ENCODE measurements around the gene GSG1L.

The GSG1L gene

DNA sequence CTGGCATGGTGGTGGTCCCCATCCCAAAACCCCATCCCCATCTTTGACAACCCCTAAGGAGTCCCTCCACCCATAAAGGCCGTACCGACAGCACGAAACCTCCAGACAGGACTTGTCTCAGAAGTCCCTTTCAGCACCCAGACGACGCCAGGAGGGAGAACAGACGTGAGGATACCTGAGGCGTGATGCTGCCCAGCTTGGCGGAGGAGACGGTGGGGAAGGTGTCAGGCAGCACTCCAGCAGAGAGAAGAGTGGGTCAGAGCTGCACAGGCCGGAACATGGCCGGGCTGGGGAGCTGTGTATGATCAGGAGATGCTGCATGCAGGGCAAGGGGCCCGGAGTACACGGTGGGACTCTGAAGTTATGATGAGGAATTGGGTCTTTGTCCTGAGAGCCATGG is 244.2 kb downstream of the GSG1L start:
- no peak for DNase-seq (ENCODE audit: low spot score)

DNA sequence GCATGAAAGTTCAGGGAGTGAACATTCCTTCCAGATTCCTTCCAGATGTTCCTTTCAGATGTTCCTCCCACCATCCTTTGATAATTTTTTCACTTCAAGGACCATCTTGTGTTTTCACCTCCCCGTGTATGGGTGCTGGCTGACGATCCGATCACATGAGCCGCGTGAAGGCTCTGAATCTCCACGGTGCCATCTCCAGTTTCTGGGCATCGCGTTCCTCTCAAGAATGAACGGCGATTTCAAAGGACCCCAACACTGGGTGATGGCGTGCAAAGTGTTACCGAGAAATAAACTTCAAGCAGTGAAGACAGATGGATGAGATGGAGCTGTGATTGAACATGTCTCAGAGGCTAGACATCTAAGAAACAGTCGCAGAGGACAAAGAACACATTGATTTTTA is 245.3 kb downstream of the GSG1L start:
- no peak for DNase-seq (ENCODE audit: low spot score)

DNA sequence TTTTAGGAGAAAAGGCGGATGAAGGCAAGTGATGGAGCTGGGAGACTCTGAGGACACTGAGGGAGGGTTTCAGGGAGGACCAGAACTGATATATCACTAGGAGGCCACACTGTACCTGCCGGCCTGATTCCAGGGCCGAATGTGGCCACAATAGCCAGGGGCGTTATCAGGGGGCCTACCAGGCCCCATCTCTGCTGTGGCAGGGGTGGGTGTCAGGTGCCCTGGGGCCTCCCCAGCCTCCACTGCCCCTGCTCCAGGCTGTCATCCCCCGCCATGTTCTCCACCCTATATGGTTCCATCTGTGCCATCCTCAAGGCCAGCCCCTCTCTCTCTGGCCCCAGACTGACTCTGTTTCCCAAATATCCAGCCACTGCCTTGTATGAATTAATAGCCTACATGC is 246.5 kb downstream of the GSG1L start:
- DNase-seq (ENCODE audit: low spot score): no peak

DNA sequence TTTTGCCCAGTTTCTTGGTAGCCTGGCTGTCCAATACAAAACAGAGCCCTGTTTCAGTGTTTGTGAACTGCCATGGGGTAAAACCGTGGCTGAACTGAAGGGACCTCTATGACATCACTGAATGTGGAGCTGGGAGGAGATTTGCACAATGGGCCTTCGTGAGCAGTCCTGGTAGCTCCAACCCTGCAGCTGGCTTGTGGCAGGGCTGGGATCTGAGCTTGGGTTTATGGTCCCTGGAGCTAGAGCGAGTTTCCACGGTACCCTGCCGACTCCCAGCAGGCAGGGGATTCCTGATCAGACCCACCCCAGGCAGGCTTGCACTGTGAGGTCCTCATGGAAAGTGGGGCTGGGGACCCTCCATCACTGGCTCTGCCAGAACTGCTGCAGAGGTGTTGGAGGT is 247.0 kb downstream of the GSG1L start:
- DNase-seq (ENCODE audit: low spot score): no peak

DNA sequence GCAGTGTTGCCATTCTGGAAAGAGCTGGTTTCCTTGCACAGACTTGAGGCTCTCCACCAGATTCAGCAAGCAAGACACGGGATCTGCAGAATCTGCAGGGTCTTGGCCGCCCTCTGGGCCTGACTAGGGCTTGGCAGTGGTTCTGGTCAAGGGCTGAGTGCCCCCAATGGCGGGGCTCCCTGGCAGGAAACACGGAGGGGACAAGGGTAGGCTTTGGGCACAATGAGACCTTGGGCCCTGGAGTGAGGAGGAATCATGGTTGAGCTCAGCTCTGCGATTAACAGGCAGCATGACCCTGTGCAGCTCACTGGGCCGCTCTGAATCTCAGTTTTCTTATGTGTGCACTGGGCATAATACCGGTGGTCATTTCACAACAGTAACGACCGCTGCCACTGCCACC is 249.9 kb downstream of the GSG1L start:
- no peak for DNase-seq (ENCODE audit: low spot score)

DNA sequence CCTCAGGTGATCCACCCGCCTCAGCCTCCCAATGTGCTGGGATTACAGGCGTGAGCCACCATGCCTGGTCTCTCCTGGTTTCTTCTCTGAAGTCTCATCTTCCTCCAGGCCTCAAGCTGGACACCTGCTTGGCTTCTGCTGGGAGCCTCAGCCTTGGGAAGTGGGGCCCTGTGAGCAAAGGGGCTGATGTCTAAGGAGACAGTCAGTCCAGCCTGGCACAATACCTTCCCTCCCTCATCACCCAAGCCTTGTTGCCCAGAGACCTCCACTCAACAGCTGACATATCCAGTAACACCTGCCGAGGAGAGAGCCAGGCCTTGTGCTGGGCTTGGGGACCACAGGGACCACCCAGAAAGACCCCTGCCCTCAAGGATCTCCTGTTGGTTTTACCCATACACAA is 251.6 kb downstream of the GSG1L start:
- DNase-seq (ENCODE audit: low spot score): no peak

DNA sequence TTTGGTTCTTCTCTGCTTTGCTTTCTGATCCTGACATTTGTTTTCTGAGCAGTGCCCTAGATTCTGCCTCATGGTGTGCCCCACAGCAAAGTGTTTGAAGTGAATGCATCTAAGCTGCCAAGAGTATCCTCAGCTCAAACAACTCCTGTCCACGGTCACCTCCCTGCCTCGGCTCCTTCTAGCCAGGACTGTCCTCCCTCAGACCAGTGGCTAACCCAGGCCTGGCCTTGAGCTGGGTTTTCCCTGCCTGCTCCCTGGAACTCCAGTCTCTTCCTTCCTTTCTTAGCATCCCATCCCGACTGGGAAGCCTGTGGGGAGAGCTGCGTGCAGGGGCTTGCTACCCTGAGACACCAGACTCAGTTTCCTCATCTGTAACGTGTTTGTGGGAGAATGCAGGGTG is 256.5 kb downstream of the GSG1L start:
- DNase-seq (ENCODE audit: low spot score): no peak

DNA sequence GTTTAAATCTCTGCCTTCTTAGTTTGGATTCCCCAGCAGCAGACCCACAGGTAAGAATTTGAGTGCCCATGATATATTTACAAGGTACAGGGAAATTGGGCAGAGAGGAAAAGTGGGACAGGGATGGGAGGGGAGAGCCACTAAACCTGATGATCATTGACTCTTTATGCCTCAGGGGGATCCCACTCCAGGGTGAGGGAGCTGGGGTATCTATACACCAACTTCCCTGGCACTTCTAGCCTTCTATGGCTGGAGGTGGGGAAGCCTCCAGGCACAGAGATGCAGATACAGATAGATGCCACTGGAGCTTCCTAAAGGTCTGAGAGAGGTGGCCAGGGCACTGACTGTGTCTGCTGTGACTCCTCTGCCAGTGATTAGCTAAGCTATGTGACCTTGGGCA is 257.1 kb downstream of the GSG1L start:
- DNase-seq (ENCODE audit: low spot score): no peak

DNA sequence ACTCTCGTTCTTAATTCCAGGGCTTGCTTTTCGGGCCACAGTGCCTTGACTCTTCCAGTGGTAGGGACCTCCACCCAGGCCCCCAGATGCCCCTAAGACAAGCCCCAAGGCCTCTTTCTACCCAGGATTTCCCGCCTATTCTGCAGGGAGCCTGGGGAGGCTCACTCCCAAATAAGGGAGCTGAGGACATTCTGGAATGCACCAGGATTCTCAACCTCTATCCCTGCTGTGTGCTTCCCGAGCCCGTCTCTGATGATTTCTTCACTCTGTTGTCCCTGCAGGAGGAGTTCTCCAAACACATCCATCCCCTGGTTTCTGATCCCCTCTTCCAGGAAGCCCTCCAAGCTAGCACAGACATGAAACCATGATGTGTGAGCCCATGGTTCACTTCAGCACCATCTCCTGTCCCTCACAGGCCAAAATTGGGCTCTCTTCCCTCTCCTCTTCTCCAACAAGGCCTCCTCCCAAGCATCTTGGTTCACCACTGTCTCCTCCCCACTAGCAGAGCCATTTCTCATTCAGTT is 257.6 kb downstream of the GSG1L start:
- no peak for DNase-seq (ENCODE audit: low spot score)

DNA sequence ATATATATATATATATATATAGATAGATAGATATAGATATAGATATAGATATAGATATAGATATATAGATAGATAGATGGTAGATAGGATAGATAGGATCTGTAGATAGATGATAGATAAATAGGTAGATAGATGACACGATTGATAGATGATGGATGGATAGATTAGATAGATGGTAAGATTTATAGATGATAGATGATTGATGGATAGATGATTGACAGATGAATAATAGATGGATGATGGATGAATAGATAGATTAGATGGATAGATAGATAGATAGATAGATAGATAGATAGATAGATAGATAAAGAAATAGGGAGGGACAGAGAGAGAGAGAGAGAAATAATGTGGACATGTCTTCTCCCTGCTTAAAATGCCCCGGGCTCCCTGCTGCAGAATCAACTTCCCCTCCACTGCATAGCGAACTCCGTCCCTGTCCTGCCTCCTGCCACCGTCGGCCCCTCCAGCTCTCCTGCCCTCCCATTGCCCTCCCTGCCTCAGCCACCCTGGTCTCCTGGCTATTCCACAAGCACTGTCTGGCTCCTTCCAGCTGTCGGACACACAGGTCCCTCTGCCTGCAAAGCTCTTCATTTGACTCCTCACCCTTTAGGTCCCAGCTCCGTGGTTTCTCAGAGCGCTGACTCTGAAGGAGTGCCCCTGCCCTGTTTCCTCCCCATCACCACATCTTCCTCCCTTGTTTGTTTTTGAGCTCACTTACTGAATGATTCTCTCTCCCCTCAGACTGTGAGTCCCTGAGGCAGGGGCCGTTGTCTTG is 259.6 kb downstream of the GSG1L start:
- no peak for DNase-seq (ENCODE audit: low spot score)

DNA sequence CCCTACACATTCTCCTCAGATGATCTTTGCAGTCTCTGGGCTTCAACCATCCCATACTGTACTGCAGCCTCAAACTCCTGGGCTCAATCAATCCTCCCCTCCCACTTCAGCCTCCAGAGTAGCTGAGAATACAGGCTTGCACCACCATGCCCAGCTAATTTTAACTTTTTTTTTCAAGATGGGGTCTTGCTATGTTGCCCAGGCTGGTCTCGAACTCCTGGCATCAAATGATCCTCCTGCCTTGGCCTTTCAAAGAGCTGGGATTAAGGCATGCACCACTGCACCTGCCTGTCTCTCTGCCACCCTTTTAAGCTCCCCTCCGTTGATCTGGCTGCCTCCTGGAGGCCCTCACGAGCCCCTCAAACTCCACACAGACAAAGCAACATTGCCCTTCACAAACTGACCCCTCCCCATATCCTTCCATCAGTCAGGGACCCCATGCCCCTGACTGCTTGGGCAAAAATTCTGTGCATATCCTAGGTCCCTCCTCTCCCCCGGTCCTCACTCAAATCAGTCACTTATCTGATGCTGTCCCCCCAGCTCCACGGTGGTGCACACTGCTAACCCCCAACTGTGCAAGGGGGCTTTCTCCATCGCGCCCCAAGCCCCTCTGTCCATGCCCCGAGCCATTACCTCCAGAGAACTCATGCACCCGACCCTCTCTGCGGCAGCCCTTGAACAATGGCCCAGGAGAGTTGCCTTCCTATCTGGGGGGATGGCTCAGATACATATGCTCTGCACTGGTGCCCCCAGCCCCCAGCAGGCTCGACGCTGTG is 260.7 kb downstream of the GSG1L start:
- DNase-seq (ENCODE audit: low spot score): no peak

DNA sequence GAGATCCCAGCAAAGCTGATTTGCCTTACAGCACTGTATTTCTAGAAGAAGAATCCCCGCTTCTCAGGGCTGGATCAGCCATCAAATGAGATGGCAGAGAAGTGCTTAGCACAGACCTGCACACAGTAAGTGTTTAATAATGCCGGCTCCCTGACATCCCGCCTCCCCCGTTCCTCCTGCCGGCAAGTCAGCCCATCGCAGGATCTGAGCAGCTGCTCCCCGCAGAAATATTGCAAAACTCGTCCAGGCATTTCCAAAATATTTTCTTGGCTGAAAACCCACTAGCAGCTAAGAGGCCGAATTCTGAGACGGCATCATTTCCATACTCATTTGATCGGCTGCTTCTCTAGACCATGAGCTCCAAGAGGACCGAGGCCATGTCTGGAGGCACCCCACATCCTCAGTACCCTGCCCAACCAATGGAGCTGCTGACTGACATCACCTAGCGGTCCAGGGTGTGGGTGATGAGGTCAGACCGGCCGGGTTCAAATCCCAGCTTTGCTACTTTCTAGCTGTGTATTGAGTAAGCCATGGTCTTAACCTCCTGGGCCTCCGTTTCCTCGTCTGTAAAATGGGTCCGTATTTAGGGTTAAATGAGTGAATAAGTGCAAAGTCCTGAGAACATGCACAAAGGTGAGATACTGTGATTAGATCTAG is 262.1 kb downstream of the GSG1L start:
- no peak for DNase-seq (ENCODE audit: low spot score)

DNA sequence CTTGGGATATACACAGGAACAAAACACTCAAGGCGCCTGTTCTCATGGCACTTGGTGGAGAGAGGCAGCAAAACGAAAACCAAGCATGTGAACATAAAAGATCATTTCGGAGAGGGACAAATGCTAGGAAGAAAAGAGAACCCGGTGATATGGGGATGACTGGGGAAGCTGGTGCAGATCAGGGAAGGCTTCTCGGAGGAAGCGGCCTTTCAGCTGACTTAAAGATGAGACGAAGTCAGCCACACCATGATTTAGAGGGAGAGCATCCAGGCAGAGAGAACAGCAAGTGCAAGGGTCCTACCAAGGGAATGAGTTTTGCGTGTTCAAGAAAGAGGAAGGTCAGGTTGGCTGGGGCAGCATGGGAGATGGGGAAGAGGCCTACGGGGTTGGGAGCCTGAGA is 262.7 kb downstream of the GSG1L start:
- no peak for DNase-seq (ENCODE audit: low spot score)

DNA sequence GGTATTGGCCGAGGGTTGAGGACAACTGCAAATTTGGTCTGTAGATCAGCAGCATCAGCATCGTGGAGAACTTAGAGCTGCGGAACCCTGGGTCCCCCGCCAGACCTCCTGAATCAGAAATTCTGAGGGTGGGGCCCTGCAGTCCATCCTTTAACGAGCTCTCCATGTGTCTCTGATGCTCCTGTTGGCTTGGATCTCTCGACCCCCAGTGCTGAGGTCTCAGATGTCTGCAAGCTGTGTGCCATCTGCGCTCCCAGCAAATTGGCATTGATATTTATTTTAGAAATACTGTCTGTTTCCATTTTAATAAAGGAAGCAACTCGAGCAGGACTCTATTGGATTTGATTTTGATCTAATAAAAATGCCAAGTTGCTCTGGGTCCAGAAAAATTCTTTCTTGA is 263.6 kb downstream of the GSG1L start:
- DNase-seq (ENCODE audit: low spot score): no peak

DNA sequence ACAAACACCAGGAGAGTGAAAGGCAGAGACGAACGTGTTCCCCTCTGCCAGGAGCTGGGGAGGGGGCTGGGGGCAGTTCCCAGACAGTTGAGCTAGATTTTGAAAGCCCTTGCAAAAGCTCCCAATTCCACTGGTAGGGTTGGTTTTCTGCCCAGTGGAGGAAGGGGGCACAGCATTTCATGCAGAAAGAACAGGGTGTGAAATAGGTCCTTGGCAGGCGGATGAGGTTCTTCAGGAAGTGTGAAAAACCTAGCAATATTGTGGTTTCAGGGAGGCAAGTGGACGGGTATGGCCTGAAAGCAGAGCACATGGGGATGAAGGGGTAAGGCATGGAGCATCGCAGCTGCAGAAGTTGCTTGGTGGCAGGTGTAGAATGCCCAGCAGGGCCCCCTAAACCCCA is 265.3 kb downstream of the GSG1L start:
- no peak for DNase-seq (ENCODE audit: low spot score)

DNA sequence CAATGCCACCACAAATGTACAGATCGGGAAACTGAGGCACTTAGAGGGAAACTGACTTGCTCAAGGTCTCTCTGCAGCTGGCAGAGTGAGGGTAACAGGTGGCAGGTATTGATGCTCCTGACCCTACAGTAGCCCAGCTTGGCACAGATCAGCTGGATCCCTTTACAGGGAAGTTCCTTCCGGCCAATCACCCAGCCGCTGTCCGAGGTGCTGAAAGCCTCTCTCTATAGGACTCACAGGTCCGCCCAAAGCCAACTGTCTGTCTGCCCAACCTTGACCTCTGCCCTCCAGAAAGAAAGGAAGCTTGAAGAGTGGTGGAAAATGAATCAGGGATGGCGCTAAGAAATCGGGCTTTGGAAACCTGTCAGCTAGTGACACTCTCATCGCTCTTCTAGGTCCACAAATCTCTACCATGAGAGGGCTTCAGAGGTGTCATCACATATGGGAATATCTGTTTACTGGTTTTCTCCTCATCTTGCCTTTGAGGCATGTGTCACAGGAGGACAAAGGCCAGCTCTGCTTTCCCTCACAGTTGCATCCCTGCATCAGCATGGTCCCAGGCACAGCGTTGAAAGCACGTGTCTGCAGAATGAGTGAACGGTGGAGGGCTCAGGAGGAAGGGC is 267.4 kb downstream of the GSG1L start:
- DNase-seq (ENCODE audit: low spot score): peak; percentile 34

DNA sequence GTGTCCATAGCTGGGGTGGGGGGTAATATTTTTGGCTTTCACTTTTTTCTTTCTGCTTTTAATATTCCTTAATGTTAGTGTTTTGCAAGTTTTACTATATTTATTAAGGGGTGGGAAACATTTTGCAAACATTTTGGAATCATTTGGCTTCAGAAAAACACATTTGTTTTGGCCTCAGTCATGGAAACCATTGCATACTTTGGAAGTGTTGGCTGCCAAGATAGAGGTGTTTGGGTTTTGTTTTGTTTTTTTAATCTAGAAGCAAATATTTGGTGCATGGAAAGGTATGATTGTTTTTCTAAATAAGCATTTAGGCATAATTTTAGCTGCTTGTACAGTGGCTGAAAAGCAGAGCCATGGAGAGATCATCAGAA is 270.3 kb downstream of the GSG1L start:
- DNase-seq (ENCODE audit: low spot score): no peak

DNA sequence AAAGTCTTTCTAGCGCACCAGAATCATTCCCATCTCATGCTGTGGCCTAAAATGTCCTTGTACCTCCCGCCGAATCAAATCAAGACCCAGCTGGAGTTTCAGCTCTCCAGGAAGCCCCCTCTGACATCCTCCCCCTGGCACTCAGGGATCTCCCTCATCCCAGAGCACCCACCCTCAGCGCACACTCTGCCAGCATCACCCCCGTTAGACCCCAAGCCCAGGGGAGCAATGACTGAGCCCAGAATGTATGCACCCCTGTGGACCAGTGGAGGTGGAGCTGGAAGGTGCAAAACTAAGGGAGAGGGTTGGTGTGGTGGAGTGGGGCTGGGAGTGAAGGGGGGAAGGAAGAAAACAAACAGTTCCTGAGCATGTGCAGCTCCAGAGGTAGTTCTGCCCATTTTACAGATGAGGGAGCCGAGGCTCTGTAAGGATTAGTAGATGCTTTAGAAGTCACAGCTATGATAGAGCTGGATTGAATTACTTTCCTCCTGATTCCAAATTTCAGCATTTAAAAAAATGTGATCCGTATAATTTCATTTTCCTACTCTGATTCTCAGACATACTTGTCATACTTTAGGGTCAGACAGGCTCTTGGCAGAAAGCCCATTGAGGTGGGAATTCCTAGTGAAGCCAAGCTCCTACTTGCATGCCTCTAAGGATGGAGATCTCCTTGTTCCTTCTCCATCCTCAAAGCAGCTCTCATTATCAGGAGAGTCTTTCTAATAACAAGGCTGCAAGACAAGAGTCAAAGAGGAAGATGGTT is 270.8 kb downstream of the GSG1L start:
- peak; percentile 12 for DNase-seq (ENCODE audit: low spot score)

DNA sequence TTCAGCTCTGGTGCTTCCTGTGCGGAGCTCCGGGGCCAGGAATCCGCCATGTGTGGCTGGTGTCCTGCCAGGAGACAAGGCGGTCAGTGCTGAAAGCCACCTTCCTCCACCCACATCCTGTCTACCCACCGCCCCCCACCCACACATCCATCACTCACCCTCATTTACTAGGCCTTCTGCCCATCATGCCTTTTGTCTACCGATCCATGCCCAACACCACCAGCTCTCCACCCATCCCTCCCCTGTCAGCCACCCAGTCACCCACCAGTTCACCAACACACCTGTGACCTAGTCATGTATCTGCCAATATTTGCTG is 272.2 kb downstream of the GSG1L start:
- DNase-seq (ENCODE audit: low spot score): no peak

DNA sequence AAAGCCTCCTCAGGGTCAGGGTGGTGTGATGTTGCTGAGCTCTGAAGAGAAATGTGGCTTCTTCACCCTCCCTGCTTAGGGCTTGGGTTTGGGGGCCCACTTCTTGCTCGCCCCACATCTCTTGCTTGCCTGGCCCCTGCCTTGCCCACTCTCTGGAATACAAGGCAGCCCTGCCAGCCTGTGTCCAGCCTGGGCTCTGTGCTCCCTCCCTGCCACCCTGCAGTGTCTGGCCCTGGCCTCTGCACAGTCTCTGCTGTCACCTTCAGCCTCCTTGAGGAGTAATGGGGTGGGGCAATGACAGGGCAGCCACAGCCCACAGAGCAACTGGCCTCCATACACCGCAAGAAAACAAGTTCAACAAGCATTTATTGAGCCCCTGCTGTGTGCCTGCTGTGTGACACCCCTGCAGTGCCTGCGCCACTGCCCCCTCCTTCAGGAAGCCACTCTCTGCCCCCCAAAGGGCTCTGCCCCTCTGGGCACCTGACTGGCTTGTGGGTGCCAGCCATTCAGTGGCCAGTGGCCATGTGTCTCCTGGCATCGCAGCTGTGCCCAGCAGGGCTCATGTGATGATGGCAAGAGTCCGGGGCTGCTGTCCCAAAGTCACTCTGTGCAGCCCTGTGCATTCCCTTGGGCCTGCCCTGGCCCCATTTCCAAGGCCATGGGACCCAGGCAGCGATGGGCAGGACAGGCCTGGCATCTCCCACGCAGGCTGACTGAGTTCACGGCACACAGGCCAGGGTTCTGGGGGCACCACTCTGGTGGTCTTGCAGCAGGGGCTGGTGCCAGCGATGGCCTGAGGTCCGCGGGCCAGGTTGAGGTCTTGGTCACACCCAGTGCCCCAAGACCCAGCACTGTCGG is 272.7 kb downstream of the GSG1L start:
- no peak for DNase-seq (ENCODE audit: low spot score)

All from kidney tubule cell (primary cell).